HepG2 (cell line): ENCODE data around the gene POLG2. TPM values are rescaled to one million over a fixed set of nuclear protein-coding genes. Genes with fewer than 3 reads are reported as not detected.

Source experiments
- ATF3 ChIP-seq: sonication (generic); formaldehyde crosslinking; IDR thresholded peaks from 2 replicates; pipeline ENCODE4 v1.4.0; 2020; ENCODE audit warnings: missing genetic modification reagents
- BCL6 ChIP-seq: IDR thresholded peaks from 2 replicates; pipeline ENCODE4 v1.6.1; 2016; ENCODE audit warnings: missing genetic modification reagents, missing compliant biosample characterization
- EHMT2 ChIP-seq: fragments of 200-600 bp; sonication (generic); IDR thresholded peaks from 2 replicates; pipeline ENCODE4 v1.7.0; 2017; ENCODE audit warnings: antibody characterized with exemption, low read depth, low read length, borderline replicate concordance
- GLI4 ChIP-seq: sonication (generic); formaldehyde crosslinking; IDR thresholded peaks from 2 replicates; pipeline ENCODE4 v1.5.1; 2020; ENCODE audit warnings: missing genetic modification reagents, mild to moderate bottlenecking, moderate library complexity, borderline replicate concordance
- GPBP1L1 ChIP-seq: sonication (generic); formaldehyde crosslinking; IDR thresholded peaks from 2 replicates; pipeline ENCODE4 v1.5.0; 2020; ENCODE audit warnings: mild to moderate bottlenecking, missing genetic modification reagents
- HOMEZ ChIP-seq: IDR thresholded peaks from 2 replicates; pipeline ENCODE4 v1.6.1; 2016; ENCODE audit warnings: low read depth
- MED13 ChIP-seq: sonication (generic); formaldehyde crosslinking; IDR thresholded peaks from 2 replicates; pipeline ENCODE4 v1.5.0; 2020; ENCODE audit warnings: missing genetic modification reagents
- MIER2 ChIP-seq: IDR thresholded peaks from 2 replicates; pipeline ENCODE4 v1.6.1; 2016; ENCODE audit warnings: missing biosample characterization, missing genetic modification reagents
- NFAT5 ChIP-seq: sonication (generic); formaldehyde crosslinking; IDR thresholded peaks from 2 replicates; pipeline ENCODE4 v1.4.0; 2020; ENCODE audit warnings: missing genetic modification reagents
- NFATC3 ChIP-seq: sonication (generic); formaldehyde crosslinking; IDR thresholded peaks from 2 replicates; pipeline ENCODE4 v1.5.1; 2020; ENCODE audit warnings: mild to moderate bottlenecking, missing genetic modification reagents
- NONO ChIP-seq, 2 experiments: fragments of 450-650 bp in 1 of 2; sonication (generic) in 1 of 2; formaldehyde crosslinking in 1 of 2; IDR thresholded peaks in 1 of 2; conservative IDR thresholded peaks in 1 of 2; 2 replicates each; pipeline versions ENCODE4 v1.6.1 to v1.8.0; 2017 to 2022; ENCODE audit warnings: mild to moderate bottlenecking in 1 of 2, missing genetic modification reagents in 1 of 2, moderate library complexity in 1 of 2
- RARG ChIP-seq: sonication (generic); formaldehyde crosslinking; IDR thresholded peaks from 2 replicates; pipeline ENCODE4 v1.4.0; 2020; ENCODE audit warnings: low read depth, mild to moderate bottlenecking, missing genetic modification reagents
- RFXAP ChIP-seq: sonication (generic); formaldehyde crosslinking; IDR thresholded peaks from 2 replicates; pipeline ENCODE4 v1.4.0; 2020; ENCODE audit warnings: missing genetic modification reagents, borderline replicate concordance
- SIN3B ChIP-seq: fragments of 150-350 bp; IDR thresholded peaks from 2 replicates; pipeline ENCODE4 v1.6.1; 2014; ENCODE audit warnings: low read length
- ZNF10 ChIP-seq: sonication (generic); formaldehyde crosslinking; IDR thresholded peaks from 2 replicates; pipeline ENCODE4 v1.4.0; 2020; ENCODE audit warnings: mild to moderate bottlenecking, low read depth, missing genetic modification reagents, borderline replicate concordance
- ZNF20 ChIP-seq: sonication (generic); formaldehyde crosslinking; IDR thresholded peaks from 2 replicates; pipeline ENCODE4 v1.4.0; 2020; ENCODE audit warnings: mild to moderate bottlenecking, moderate library complexity, missing genetic modification reagents
- ZNF205 ChIP-seq: IDR thresholded peaks from 2 replicates; pipeline ENCODE4 v1.6.1; 2018; ENCODE audit warnings: missing biosample characterization, missing genetic modification reagents
- ZNF3 ChIP-seq: IDR thresholded peaks from 2 replicates; pipeline ENCODE4 v1.7.0; 2017; ENCODE audit warnings: inconsistent platforms
- ZNF33A ChIP-seq: sonication (generic); formaldehyde crosslinking; IDR thresholded peaks from 2 replicates; pipeline ENCODE4 v1.5.1; 2020; ENCODE audit warnings: missing genetic modification reagents, mild to moderate bottlenecking, moderate library complexity, borderline replicate concordance
- ZNF678 ChIP-seq: sonication (generic); formaldehyde crosslinking; IDR thresholded peaks from 2 replicates; pipeline ENCODE4 v1.4.0; 2020; ENCODE audit warnings: mild to moderate bottlenecking, missing genetic modification reagents
- polyA plus RNA-seq, 8 experiments: library from polyadenylated mRNA; depleted of rRNA in 3 of 8; stranded (reverse) in 7 of 8; unstranded in 1 of 8; fragments of >200 nt; fragmentation: Illumina TruSeq in 4 of 8; extraction: Trizol in 4 of 8; gene quantifications; 2 replicates each; pipeline versions ENCODE4 v1.2.1 to v1.2.3, GENCODE V29; 2011 to 2016; ENCODE audit warnings: low read depth in 4 of 8, missing spikeins in 1 of 8, mixed read lengths in 1 of 8; ENCODE audit not compliant: insufficient read depth in 1 of 8
- total RNA-seq, 5 experiments: library from RNA; depleted of rRNA; stranded (reverse); fragments of >200 nt; fragmentation: Illumina TruSeq; extraction: Trizol; gene quantifications; 2 replicates each; pipeline ENCODE4 v1.2.3, GENCODE V29; 2016; ENCODE audit warnings: low read depth in 1 of 5

The POLG2 gene
- total and polyA plus RNA-seq, 2 of the 13 experiments (the other 11 are each of a cell fraction or from before 2014, with no cell fraction given), result 21.1 to 25.5 TPM

- TF ChIP-seq NFATC3 (no peak), GPBP1L1 (CRISPR knock-in tag) (no peak), MED13 (CRISPR knock-in tag) (no peak), EHMT2 (no peak), ZNF205 (CRISPR knock-in tag) (peak; percentile 3; the same call in 1 of the 2 replicates), RFXAP (peak; percentile 39; the same call in 1 of the 2 replicates), ATF3 (peak; percentile 69), ZNF33A (CRISPR knock-in tag) (no peak), NFAT5 (CRISPR knock-in tag) (peak; percentile 61; the same call in 1 of the 2 replicates), RARG (no peak), NONO (IDR thresholded peaks at IDR 0.05) (no peak), NONO (CRISPR knock-in tag; conservative IDR thresholded peaks at IDR 0.05) (peak; percentile 50; the same call in 1 of the 2 replicates), ZNF678 (CRISPR knock-in tag) (no peak), SIN3B (peak; percentile 63), GLI4 (no peak), HOMEZ (CRISPR knock-in tag) (no peak), ZNF10 (CRISPR knock-in tag) (no peak), ZNF20 (CRISPR knock-in tag) (peak; percentile 36; the same call in 1 of the 2 replicates), ZNF3 (CRISPR knock-in tag) (no peak), BCL6 (peak; percentile 41; the same call in 1 of the 2 replicates), MIER2 (CRISPR knock-in tag) (no peak)
Observed at GRCh38 chr17:64506201-64506575, 9.3 kb upstream of the POLG2 start, which contains the start of gene DDX5 (continued).
